Mesendoderm (in vitro differentiated cells): ENCODE measurements around the gene ANXA9.

ENCODE experiments used
- DNase-seq: peaks from one replicate; pipeline ENCODE4 v3.0.0; 2013
- H2AK5ac ChIP-seq: 2 replicates; pipeline ENCODE4 v1.6.1; 2013; ENCODE audit warnings: low read length, inconsistent platforms
- H2BK120ac ChIP-seq: 2 replicates; pipeline ENCODE4 v1.6.1; 2013; ENCODE audit warnings: low read depth, mild to moderate bottlenecking, low read length, moderate library complexity, mixed read lengths
- H2BK15ac ChIP-seq: replicated peaks from 2 replicates; pipeline ENCODE4 v1.6.1; 2013; ENCODE audit warnings: low read depth, mild to moderate bottlenecking, moderate library complexity
- H2BK5ac ChIP-seq: 2 replicates; pipeline ENCODE4 v1.6.1; 2013; ENCODE audit warnings: low read length, inconsistent platforms
- H3K18ac ChIP-seq: 2 replicates; pipeline ENCODE4 v1.6.1; 2013; ENCODE audit warnings: mild to moderate bottlenecking, low read length, mixed read lengths
- H3K23ac ChIP-seq: one replicate; pipeline ENCODE4 v1.6.1; 2013; ENCODE audit warnings: low read length
- H3K27ac ChIP-seq: 2 replicates; pipeline ENCODE4 v1.5.1; 2013; ENCODE audit warnings: low read depth, mild to moderate bottlenecking, inconsistent platforms, low read length, moderate library complexity
- H3K27me3 ChIP-seq: 2 replicates; pipeline ENCODE4 v1.6.1; 2013; ENCODE audit warnings: low read length, control low read depth, mild to moderate bottlenecking, inconsistent platforms; ENCODE audit not compliant: insufficient read depth, poor library complexity
- H3K36me3 ChIP-seq: 2 replicates; pipeline ENCODE4 v1.6.1; 2013; ENCODE audit warnings: low read length, inconsistent platforms; ENCODE audit not compliant: control insufficient read depth, insufficient read depth
- H3K4ac ChIP-seq: one replicate; pipeline ENCODE4 v1.6.1; 2013; ENCODE audit warnings: low read depth, mild to moderate bottlenecking, low read length, moderate library complexity
- H3K4me1 ChIP-seq: 2 replicates; pipeline ENCODE4 v1.6.1; 2013; ENCODE audit warnings: low read depth, low read length, inconsistent platforms; ENCODE audit not compliant: control insufficient read depth
- H3K4me2 ChIP-seq: 2 replicates; pipeline ENCODE4 v1.6.1; 2013; ENCODE audit warnings: low read length
- H3K4me3 ChIP-seq: 2 replicates; pipeline ENCODE4 v1.5.1; 2013; ENCODE audit warnings: mild to moderate bottlenecking, low read length
- H3K56ac ChIP-seq: one replicate; pipeline ENCODE4 v1.6.1; 2013; ENCODE audit warnings: low read length
- H3K79me1 ChIP-seq: 2 replicates; pipeline ENCODE4 v1.6.1; 2013; ENCODE audit warnings: low read length, inconsistent platforms
- H3K79me2 ChIP-seq: 2 replicates; pipeline ENCODE4 v1.6.1; 2013; ENCODE audit warnings: mild to moderate bottlenecking, low read length; ENCODE audit not compliant: control insufficient read depth, insufficient read depth
- H3K9ac ChIP-seq: 2 replicates; pipeline ENCODE4 v1.6.1; 2013; ENCODE audit warnings: low read length, inconsistent platforms
- H4K5ac ChIP-seq: one replicate; pipeline ENCODE4 v1.6.1; 2013; ENCODE audit warnings: low read length
- H4K8ac ChIP-seq: one replicate; pipeline ENCODE4 v1.6.1; 2013; ENCODE audit warnings: low read depth, mild to moderate bottlenecking, control low read depth, low read length, moderate library complexity
- WGBS: extraction: QIAGEN DNeasy Blood & Tissue Kit; methylation state at CpG from one replicate; pipeline ENCODE4 v1.1.7; 2013; ENCODE audit warnings: low lambda C conversion rate, missing lambda C conversion rate; ENCODE audit not compliant: insufficient coverage; ENCODE audit errors: extremely low coverage; 5-methylcytosine and 5-hydroxymethylcytosine counted together

ANXA9 gene

GRCh38 chr1:150999051-150999674 is 17.1 kb downstream of the ANXA9 start:
- peak overlapping the region; percentile 34 for H3K56ac ChIP-seq
- no CpG with 5 or more reads among the region's 17 CpGs for WGBS
- no peak overlapping the region for H2AK5ac ChIP-seq
- H3K4me1 ChIP-seq = no peaks in the 10 kb centered on the region
- no peak overlapping the region for H4K8ac ChIP-seq
- no peak overlapping the region for H3K4ac ChIP-seq
- H2BK120ac ChIP-seq = no peak overlapping the region
- no peak for DNase-seq
- no peak overlapping the region for H2BK15ac ChIP-seq
- H3K4me2 ChIP-seq = no peak overlapping the region
- no peak overlapping the region for H3K18ac ChIP-seq
- no peak overlapping the region for H2BK5ac ChIP-seq
- no peak overlapping the region for H3K4me3 ChIP-seq
- no peaks in the 10 kb centered on the region for H3K79me2 ChIP-seq
- no peak overlapping the region for H4K5ac ChIP-seq
- no peak overlapping the region for H3K23ac ChIP-seq
- H3K79me1 ChIP-seq = no peaks in the 10 kb centered on the region
- H3K36me3 ChIP-seq = no peaks in the 10 kb centered on the region
- no peak overlapping the region for H3K9ac ChIP-seq
- H3K27ac ChIP-seq = no peak overlapping the region
- no peaks in the 10 kb centered on the region for H3K27me3 ChIP-seq

GRCh38 chr1:150999926-151000325 is 17.8 kb downstream of the ANXA9 start:
- Histone ChIP-seq H3K18ac (no peak overlapping the region), H2BK5ac (no peak overlapping the region), H3K4ac (no peak overlapping the region), H3K4me1 (no peaks in the 10 kb centered on the region), H3K56ac (no peak overlapping the region), H4K8ac (no peak overlapping the region), H2BK120ac (no peak overlapping the region), H3K36me3 (no peaks in the 10 kb centered on the region), H4K5ac (no peak overlapping the region), H3K23ac (no peak overlapping the region), H3K79me1 (no peaks in the 10 kb centered on the region), H3K9ac (no peak overlapping the region), H2AK5ac (no peak overlapping the region), H3K79me2 (no peaks in the 10 kb centered on the region), H3K4me3 (no peak overlapping the region), H3K27ac (no peak overlapping the region), H3K27me3 (no peaks in the 10 kb centered on the region), H2BK15ac (no peak overlapping the region), H3K4me2 (no peak overlapping the region)
- no CpG with 5 or more reads among the region's 2 CpGs for WGBS
- no peak for DNase-seq

GRCh38 chr1:151000408-151000807 is 18.3 kb downstream of the ANXA9 start:
- no peak overlapping the region for H3K4me2 ChIP-seq
- no peak overlapping the region for H3K27ac ChIP-seq
- no peak overlapping the region for H3K4ac ChIP-seq
- H2BK120ac ChIP-seq = no peak overlapping the region
- H2BK5ac ChIP-seq = no peak overlapping the region
- H3K23ac ChIP-seq = no peak overlapping the region
- H3K79me2 ChIP-seq = no peaks in the 10 kb centered on the region
- H4K8ac ChIP-seq = no peak overlapping the region
- H3K18ac ChIP-seq = no peak overlapping the region
- H4K5ac ChIP-seq = no peak overlapping the region
- WGBS = no CpG with 5 or more reads among the region's 3 CpGs
- H3K79me1 ChIP-seq = no peaks in the 10 kb centered on the region
- H2BK15ac ChIP-seq = no peak overlapping the region
- DNase-seq = no peak
- H3K36me3 ChIP-seq = no peaks in the 10 kb centered on the region
- no peaks in the 10 kb centered on the region for H3K4me1 ChIP-seq
- H3K27me3 ChIP-seq = no peaks in the 10 kb centered on the region
- H3K4me3 ChIP-seq = no peak overlapping the region
- H3K9ac ChIP-seq = no peak overlapping the region
- H2AK5ac ChIP-seq = no peak overlapping the region
- no peak overlapping the region for H3K56ac ChIP-seq

- H3K79me2 ChIP-seq = no peaks in the 10 kb centered on the region
- H3K4me3 ChIP-seq = no peak overlapping the region
- peaks cover 7% of the 10 kb centered on the region for H3K4me1 ChIP-seq
- H2BK120ac ChIP-seq = no peak overlapping the region
- no peak for DNase-seq
- H3K23ac ChIP-seq = no peak overlapping the region
- no peak overlapping the region for H3K56ac ChIP-seq
- H3K9ac ChIP-seq = no peak overlapping the region
- no peak overlapping the region for H4K8ac ChIP-seq
- H3K27ac ChIP-seq = no peak overlapping the region
- H3K36me3 ChIP-seq = no peaks in the 10 kb centered on the region
- no peaks in the 10 kb centered on the region for H3K27me3 ChIP-seq
- no peak overlapping the region for H3K4me2 ChIP-seq
- no peak overlapping the region for H3K4ac ChIP-seq
- no peak overlapping the region for H4K5ac ChIP-seq
- H3K18ac ChIP-seq = no peak overlapping the region
- no peaks in the 10 kb centered on the region for H3K79me1 ChIP-seq
- no peak overlapping the region for H2BK5ac ChIP-seq
- H2BK15ac ChIP-seq = no peak overlapping the region
- no peak overlapping the region for H2AK5ac ChIP-seq
- no CpG with 5 or more reads among the region's 4 CpGs for WGBS
These were observed 19.5 kb downstream of the ANXA9 start for GRCh38 chr1:151001602-151002001.

GRCh38 chr1:151002051-151002450 is 20.0 kb downstream of the ANXA9 start:
- no peak overlapping the region for H3K27ac ChIP-seq
- H3K18ac ChIP-seq = no peak overlapping the region
- peaks cover 7% of the 10 kb centered on the region for H3K4me1 ChIP-seq
- H4K8ac ChIP-seq = no peak overlapping the region
- H3K27me3 ChIP-seq = no peaks in the 10 kb centered on the region
- no peak overlapping the region for H3K4ac ChIP-seq
- no peak for DNase-seq
- no peaks in the 10 kb centered on the region for H3K36me3 ChIP-seq
- no peak overlapping the region for H3K9ac ChIP-seq
- no peak overlapping the region for H3K23ac ChIP-seq
- no peaks in the 10 kb centered on the region for H3K79me2 ChIP-seq
- WGBS = no CpG with 5 or more reads among the region's 3 CpGs
- H3K4me2 ChIP-seq = no peak overlapping the region
- no peak overlapping the region for H3K4me3 ChIP-seq
- H2BK5ac ChIP-seq = no peak overlapping the region
- no peak overlapping the region for H2AK5ac ChIP-seq
- no peak overlapping the region for H2BK120ac ChIP-seq
- H2BK15ac ChIP-seq = no peak overlapping the region
- no peaks in the 10 kb centered on the region for H3K79me1 ChIP-seq
- no peak overlapping the region for H4K5ac ChIP-seq
- no peak overlapping the region for H3K56ac ChIP-seq

- Histone ChIP-seq H2BK5ac (no peak overlapping the region), H2BK120ac (no peak overlapping the region), H3K4ac (no peak overlapping the region), H3K4me1 (peaks cover 7% of the 10 kb centered on the region), H3K79me2 (no peaks in the 10 kb centered on the region), H3K4me3 (no peak overlapping the region), H3K4me2 (no peak overlapping the region), H3K27me3 (no peaks in the 10 kb centered on the region), H3K56ac (no peak overlapping the region), H2BK15ac (no peak overlapping the region), H4K8ac (no peak overlapping the region), H3K18ac (no peak overlapping the region), H2AK5ac (no peak overlapping the region), H3K9ac (no peak overlapping the region), H3K23ac (no peak overlapping the region), H3K27ac (no peak overlapping the region), H3K79me1 (no peaks in the 10 kb centered on the region), H4K5ac (no peak overlapping the region), H3K36me3 (no peaks in the 10 kb centered on the region)
- WGBS = no CpG with 5 or more reads among the region's 2 CpGs
- no peak for DNase-seq
These were observed 20.5 kb downstream of the ANXA9 start for GRCh38 chr1:151002611-151003010.
